HL-60 (cell line): ENCODE data around the gene SCN5A.

Experiments used
- CTCF ChIP-seq: IDR thresholded peaks from one replicate; pipeline ENCODE4 v1.5.1; 2011; ENCODE audit warnings: low read length, control low read depth, inconsistent platforms; ENCODE audit not compliant: insufficient read depth
- GABPA ChIP-seq: IDR thresholded peaks from 2 replicates; pipeline ENCODE4 v1.6.1; 2012; ENCODE audit warnings: low read depth

- TF ChIP-seq CTCF (no peak), GABPA (no peak)
Observed at GRCh38 chr3:38576131-38576525, 73.4 kb downstream of the SCN5A start.
